GM23338 (cell line): ENCODE measurements around the gene DUSP6. TPM values are rescaled to one million over a fixed set of nuclear protein-coding genes. Genes with fewer than 3 reads are reported as not detected.

Source experiments
- ATAC-seq: fragments of 200-7000 bp; cut with Tn5 transposase; 3 replicates; pipeline ENCODE4 v1.9.1; 2020
- DNase-seq: peaks from one replicate; pipeline ENCODE4 v3.0.0-alpha.2; 2015; ENCODE audit warnings: low spot score
- H2AFZ ChIP-seq: fragments of 200-600 bp; sonication (generic); 2 replicates; pipeline ENCODE4 v1.8.0; 2016; ENCODE audit warnings: antibody characterized with exemption, mild to moderate bottlenecking, moderate library complexity
- H3F3A ChIP-seq: fragments of 200-600 bp; sonication (generic); replicated peaks from 2 replicates; pipeline ENCODE4 v1.8.0; 2017; ENCODE audit warnings: antibody characterized with exemption, mixed run types, low read depth
- H3K27ac ChIP-seq: fragments of 200-600 bp; sonication (generic); 2 replicates; pipeline ENCODE4 v1.6.1; 2016; ENCODE audit warnings: low read depth
- H3K27me3 ChIP-seq: fragments of 200-600 bp; sonication (generic); 2 replicates; pipeline ENCODE4 v1.8.0; 2016; ENCODE audit warnings: mild to moderate bottlenecking, mixed run types, moderate library complexity; ENCODE audit not compliant: insufficient read depth
- H3K36me3 ChIP-seq: fragments of 200-600 bp; sonication (generic); 2 replicates; pipeline ENCODE4 v1.8.0; 2016; ENCODE audit warnings: mild to moderate bottlenecking; ENCODE audit not compliant: insufficient read depth
- H3K4me1 ChIP-seq: fragments of 200-600 bp; sonication (generic); 2 replicates; pipeline ENCODE4 v1.8.0; 2016; ENCODE audit warnings: mild to moderate bottlenecking, moderate library complexity; ENCODE audit not compliant: insufficient read depth
- H3K4me2 ChIP-seq: fragments of 200-600 bp; sonication (generic); 2 replicates; pipeline ENCODE4 v1.7.1; 2017; ENCODE audit warnings: mixed run types
- H3K4me3 ChIP-seq: fragments of 200-600 bp; sonication (generic); 2 replicates; pipeline ENCODE4 v1.6.1; 2016; ENCODE audit warnings: mixed run types
- H3K79me2 ChIP-seq: fragments of 200-600 bp; sonication (generic); replicated peaks from 2 replicates; pipeline ENCODE4 v1.8.0; 2017; ENCODE audit warnings: mild to moderate bottlenecking; ENCODE audit not compliant: insufficient read depth
- H3K9me2 ChIP-seq: fragments of 200-600 bp; sonication (generic); 2 replicates; pipeline ENCODE4 v1.8.0; 2017; ENCODE audit not compliant: insufficient read depth
- H4K20me1 ChIP-seq: fragments of 200-600 bp; sonication (generic); replicated peaks from 2 replicates; pipeline ENCODE4 v1.8.0; 2017; ENCODE audit warnings: mild to moderate bottlenecking; ENCODE audit not compliant: insufficient read depth
- H3K27ac Mint-ChIP-seq: 2 replicates; pipeline ENCODE4 v1.8.0; 2020; ENCODE audit warnings: inconsistent platforms, mild to moderate bottlenecking, moderate library complexity, mixed read lengths
- H3K27me3 Mint-ChIP-seq: 3 replicates; pipeline ENCODE4 v1.8.0; 2022; ENCODE audit warnings: low read depth, mild to moderate bottlenecking, moderate library complexity, mixed read lengths, inconsistent platforms; ENCODE audit not compliant: insufficient read depth, poor library complexity
- H3K36me3 Mint-ChIP-seq: 3 replicates; pipeline ENCODE4 v1.8.0; 2021; ENCODE audit warnings: low read depth, mild to moderate bottlenecking, inconsistent platforms, moderate library complexity, mixed read lengths
- H3K4me1 Mint-ChIP-seq: 3 replicates; pipeline ENCODE4 v1.8.0; 2020; ENCODE audit warnings: mild to moderate bottlenecking, inconsistent platforms, mixed read lengths
- H3K4me3 Mint-ChIP-seq: 3 replicates; pipeline ENCODE4 v1.8.0; 2021; ENCODE audit warnings: moderate library complexity, mild to moderate bottlenecking, inconsistent platforms, mixed read lengths
- H3K9me3 Mint-ChIP-seq: 3 replicates; pipeline ENCODE4 v1.8.0; 2020; ENCODE audit warnings: moderate library complexity, mild to moderate bottlenecking, inconsistent platforms, mixed read lengths
- EZH2 ChIP-seq: fragments of 200-600 bp; sonication (generic); IDR thresholded peaks from one replicate; pipeline ENCODE4 v1.8.0; 2017; ENCODE audit warnings: antibody characterized with exemption, mild to moderate bottlenecking, low read depth; ENCODE audit not compliant: unreplicated experiment
- EZH2phosphoT487 ChIP-seq: fragments of 200-600 bp; sonication (generic); IDR thresholded peaks from one replicate; pipeline ENCODE4 v1.8.1; 2018; ENCODE audit warnings: antibody characterized with exemption; ENCODE audit not compliant: unreplicated experiment
- JUNB ChIP-seq: IDR thresholded peaks from one replicate; pipeline ENCODE4 v1.6.1; 2016; ENCODE audit warnings: antibody characterized with exemption; ENCODE audit not compliant: unreplicated experiment
- NANOG ChIP-seq: IDR thresholded peaks from 2 replicates; pipeline ENCODE4 v1.6.1; 2016; ENCODE audit warnings: antibody characterized with exemption, borderline replicate concordance
- POLR2AphosphoS5 ChIP-seq: IDR thresholded peaks from 2 replicates; pipeline ENCODE4 v1.6.1; 2016; ENCODE audit warnings: antibody characterized with exemption, low read depth
- REST ChIP-seq: IDR thresholded peaks from one replicate; pipeline ENCODE4 v1.6.1; 2018; ENCODE audit warnings: antibody characterized with exemption; ENCODE audit not compliant: unreplicated experiment
- STAT1 ChIP-seq: IDR thresholded peaks from one replicate; pipeline ENCODE4 v1.6.1; 2016; ENCODE audit warnings: antibody characterized with exemption; ENCODE audit not compliant: unreplicated experiment
- ZNF114 ChIP-seq: fragments of 250-450 bp; sonication (Bioruptor Pico); IDR thresholded peaks from 2 replicates; pipeline ENCODE4 v1.5.0; 2020; ENCODE audit warnings: mild to moderate bottlenecking, moderate library complexity
- ZNF331 ChIP-seq: fragments of 250-450 bp; sonication (Bioruptor Pico); IDR thresholded peaks from 2 replicates; pipeline ENCODE4 v1.5.0; 2020; ENCODE audit warnings: low read depth, mild to moderate bottlenecking, moderate library complexity
- ZNF462 ChIP-seq: fragments of 250-450 bp; sonication (Bioruptor Pico); IDR thresholded peaks from 2 replicates; pipeline ENCODE4 v1.5.0; 2020; ENCODE audit warnings: mild to moderate bottlenecking, moderate library complexity
- polyA plus RNA-seq: library from polyadenylated mRNA; unstranded; fragments of >200 nt; fragmentation: Nextera tagmentation; extraction: Ambion mirVana; gene quantifications from 2 replicates; pipeline ENCODE4 v1.2.1, GENCODE V29; 2016
- total RNA-seq: library from RNA; depleted of rRNA; stranded (reverse); fragments of >200 nt; shearing (Covaris generic); gene quantifications from 2 replicates; pipeline ENCODE4 v1.2.3, GENCODE V29; 2014
- TF ChIP-seq, protein P1 (sequence below), 2 experiments: fragments of 200-600 bp in 1 of 2; sonication (generic) in 1 of 2; conservative IDR thresholded peaks; 2 replicates each; pipeline versions ENCODE4 v1.5.1 to v1.6.1; 2016 to 2017; ENCODE audit warnings: antibody characterized with exemption in 2 of 2, low read depth in 2 of 2, mild to moderate bottlenecking in 2 of 2, moderate library complexity in 1 of 2

DUSP6 gene
- total and polyA plus RNA-seq, 2 experiments from 2014 or later: 117 to 191 TPM

DNA sequence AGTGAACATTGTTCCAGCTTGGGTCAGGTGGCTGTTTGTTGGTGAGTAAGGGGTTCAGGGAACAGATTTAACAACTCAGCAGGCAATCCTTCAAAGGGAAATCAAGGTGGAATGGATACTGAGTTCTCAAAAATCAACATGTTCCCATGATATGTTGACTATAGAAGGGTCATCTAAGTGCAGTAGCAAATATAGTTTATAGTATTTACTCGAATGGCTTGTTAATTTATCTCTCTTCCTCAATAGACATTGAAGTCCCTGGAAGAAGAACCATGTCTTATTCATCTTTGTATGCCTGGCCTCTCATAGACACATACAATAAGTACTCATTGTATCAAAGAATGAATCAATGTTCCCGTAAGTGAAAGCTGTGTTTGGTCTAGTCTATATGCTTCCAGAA, 24.5 kb upstream of the DUSP6 start:
- no peak overlapping the region for H3K27ac Mint-ChIP-seq
- no peak for DNase-seq
- H3K36me3 ChIP-seq: no peaks in the 10 kb centered on the region
- no peaks in the 10 kb centered on the region for H3K9me3 Mint-ChIP-seq
- peaks cover 2% of the 10 kb centered on the region for H3K27me3 Mint-ChIP-seq
- H3K4me1 ChIP-seq: peaks cover 19% of the 10 kb centered on the region
- ATAC-seq: no peak
- no peak overlapping the region for H3K4me3 ChIP-seq
- peaks cover 28% of the 10 kb centered on the region for H3K4me1 Mint-ChIP-seq
- H3K4me2 ChIP-seq: no peak overlapping the region
- H3K36me3 Mint-ChIP-seq: peaks cover 3% of the 10 kb centered on the region; the same call in 1 of the 3 replicates
- H4K20me1 ChIP-seq: no peaks in the 10 kb centered on the region
- H3K4me3 Mint-ChIP-seq: no peak overlapping the region
- H3K9me2 ChIP-seq: 0 out of 2 replicates have a peak, but pooled peaks cover 9% of the 10 kb centered on the region
- TF ChIP-seq EZH2: no peak
- TF ChIP-seq EZH2phosphoT487: no peak
- TF ChIP-seq NANOG: no peak
- H3F3A ChIP-seq: no peaks in the 10 kb centered on the region
- no peak overlapping the region for H2AFZ ChIP-seq
- no peaks in the 10 kb centered on the region for H3K79me2 ChIP-seq
- H3K27ac ChIP-seq: no peak overlapping the region
- no peaks in the 10 kb centered on the region for H3K27me3 ChIP-seq

GRCh38 chr12:89376202-89376529, 23.9 kb upstream of the DUSP6 start:
- H3K27ac Mint-ChIP-seq: no peak overlapping the region
- H3K36me3 ChIP-seq: no peaks in the 10 kb centered on the region
- no peak overlapping the region for H3K4me3 Mint-ChIP-seq
- ATAC-seq: no peak
- H3K4me3 ChIP-seq: no peak overlapping the region
- no peak for DNase-seq
- no peak overlapping the region for H3K27ac ChIP-seq
- H3K36me3 Mint-ChIP-seq: peaks cover 3% of the 10 kb centered on the region; the same call in 1 of the 3 replicates
- no peaks in the 10 kb centered on the region for H3K79me2 ChIP-seq
- H3K4me2 ChIP-seq: no peak overlapping the region
- peaks cover 19% of the 10 kb centered on the region for H3K4me1 ChIP-seq
- peaks cover 28% of the 10 kb centered on the region for H3K4me1 Mint-ChIP-seq
- no peaks in the 10 kb centered on the region for H3K9me3 Mint-ChIP-seq
- H2AFZ ChIP-seq: no peak overlapping the region
- H3K9me2 ChIP-seq: 0 out of 2 replicates have a peak, but pooled peaks cover 9% of the 10 kb centered on the region
- no peaks in the 10 kb centered on the region for H4K20me1 ChIP-seq
- no peaks in the 10 kb centered on the region for H3F3A ChIP-seq
- H3K27me3 ChIP-seq: no peaks in the 10 kb centered on the region
- H3K27me3 Mint-ChIP-seq: peaks cover 2% of the 10 kb centered on the region
- TF ChIP-seq POLR2AphosphoS5 (no peak), REST (no peak), NANOG (no peak), JUNB (no peak), ZNF331 (no peak), EZH2 (no peak), ZNF114 (CRISPR knock-in tag) (no peak), EZH2phosphoT487 (no peak), STAT1 (no peak), ZNF462 (CRISPR knock-in tag) (no peak)
- TF ChIP-seq, protein P1, sequence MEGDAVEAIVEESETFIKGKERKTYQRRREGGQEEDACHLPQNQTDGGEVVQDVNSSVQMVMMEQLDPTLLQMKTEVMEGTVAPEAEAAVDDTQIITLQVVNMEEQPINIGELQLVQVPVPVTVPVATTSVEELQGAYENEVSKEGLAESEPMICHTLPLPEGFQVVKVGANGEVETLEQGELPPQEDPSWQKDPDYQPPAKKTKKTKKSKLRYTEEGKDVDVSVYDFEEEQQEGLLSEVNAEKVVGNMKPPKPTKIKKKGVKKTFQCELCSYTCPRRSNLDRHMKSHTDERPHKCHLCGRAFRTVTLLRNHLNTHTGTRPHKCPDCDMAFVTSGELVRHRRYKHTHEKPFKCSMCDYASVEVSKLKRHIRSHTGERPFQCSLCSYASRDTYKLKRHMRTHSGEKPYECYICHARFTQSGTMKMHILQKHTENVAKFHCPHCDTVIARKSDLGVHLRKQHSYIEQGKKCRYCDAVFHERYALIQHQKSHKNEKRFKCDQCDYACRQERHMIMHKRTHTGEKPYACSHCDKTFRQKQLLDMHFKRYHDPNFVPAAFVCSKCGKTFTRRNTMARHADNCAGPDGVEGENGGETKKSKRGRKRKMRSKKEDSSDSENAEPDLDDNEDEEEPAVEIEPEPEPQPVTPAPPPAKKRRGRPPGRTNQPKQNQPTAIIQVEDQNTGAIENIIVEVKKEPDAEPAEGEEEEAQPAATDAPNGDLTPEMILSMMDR (conservative IDR thresholded peaks at IDR 0.05; ENCODE audit: low read depth in 2 of 2): no peak
